ENCODE results near the gene COX14.

DNA sequence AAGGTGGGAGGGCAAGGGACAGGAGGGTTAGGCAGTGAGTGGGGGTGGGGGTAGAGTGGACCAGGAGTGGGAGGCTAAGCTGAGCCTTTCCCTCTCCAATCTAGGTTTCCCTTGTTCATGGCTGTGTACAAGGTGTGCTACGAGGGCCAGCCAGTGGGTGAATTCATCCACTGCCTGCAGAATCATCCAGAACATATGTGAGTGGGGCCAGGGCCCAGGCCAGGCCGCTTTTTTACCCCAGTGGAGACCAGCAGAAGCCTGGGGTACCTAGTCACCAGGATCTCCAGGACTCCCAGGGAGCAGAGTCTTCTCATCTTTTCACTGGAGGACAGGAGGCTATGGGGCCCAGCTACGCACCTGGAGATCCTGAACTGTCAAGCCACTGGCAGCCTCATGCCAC, 2.7 kb upstream of the COX14 start:
- TF ChIP-seq, protein P1, sequence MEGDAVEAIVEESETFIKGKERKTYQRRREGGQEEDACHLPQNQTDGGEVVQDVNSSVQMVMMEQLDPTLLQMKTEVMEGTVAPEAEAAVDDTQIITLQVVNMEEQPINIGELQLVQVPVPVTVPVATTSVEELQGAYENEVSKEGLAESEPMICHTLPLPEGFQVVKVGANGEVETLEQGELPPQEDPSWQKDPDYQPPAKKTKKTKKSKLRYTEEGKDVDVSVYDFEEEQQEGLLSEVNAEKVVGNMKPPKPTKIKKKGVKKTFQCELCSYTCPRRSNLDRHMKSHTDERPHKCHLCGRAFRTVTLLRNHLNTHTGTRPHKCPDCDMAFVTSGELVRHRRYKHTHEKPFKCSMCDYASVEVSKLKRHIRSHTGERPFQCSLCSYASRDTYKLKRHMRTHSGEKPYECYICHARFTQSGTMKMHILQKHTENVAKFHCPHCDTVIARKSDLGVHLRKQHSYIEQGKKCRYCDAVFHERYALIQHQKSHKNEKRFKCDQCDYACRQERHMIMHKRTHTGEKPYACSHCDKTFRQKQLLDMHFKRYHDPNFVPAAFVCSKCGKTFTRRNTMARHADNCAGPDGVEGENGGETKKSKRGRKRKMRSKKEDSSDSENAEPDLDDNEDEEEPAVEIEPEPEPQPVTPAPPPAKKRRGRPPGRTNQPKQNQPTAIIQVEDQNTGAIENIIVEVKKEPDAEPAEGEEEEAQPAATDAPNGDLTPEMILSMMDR (IDR thresholded peaks at IDR 0.05): no peak
- TF ChIP-seq POLR2A (IDR thresholded peaks at IDR 0.05): no peak

All from uterus (tissue), 2 donors.